Fibroblast of skin of right biceps (primary cell): ENCODE measurements around the gene SPINT2.
A peak's percentile ranks its signal among the peaks of the same experiment; 100 is the strongest.

Source experiments
- DNase-seq: peaks from one replicate; pipeline ENCODE4 v3.0.0-alpha.2; 2013

Gene SPINT2

GRCh38 chr19:38268539-38268938 is 4.2 kb downstream of the SPINT2 start:
- DNase-seq, result no peak

GRCh38 chr19:38270587-38271167 is 6.3 kb downstream of the SPINT2 start:
- peak; percentile 37 for DNase-seq

GRCh38 chr19:38273499-38273898 is 9.1 kb downstream of the SPINT2 start:
- no peak for DNase-seq

- DNase-seq, result no peak
These were observed 10.4 kb downstream of the SPINT2 start for GRCh38 chr19:38274739-38275138.

- no peak for DNase-seq
These were observed 12.7 kb downstream of the SPINT2 start for GRCh38 chr19:38276942-38277517.

GRCh38 chr19:38277549-38277948 is 13.2 kb downstream of the SPINT2 start:
- DNase-seq, result no peak

- DNase-seq, result peak; percentile 77
These were observed 13.8 kb downstream of the SPINT2 start for GRCh38 chr19:38277969-38278680.

- DNase-seq, result no peak
These were observed 14.4 kb downstream of the SPINT2 start for GRCh38 chr19:38278751-38279150.

- DNase-seq, result no peak
These were observed 15.9 kb downstream of the SPINT2 start for GRCh38 chr19:38280030-38280921.

GRCh38 chr19:38281811-38282566 is 17.6 kb downstream of the SPINT2 start:
- DNase-seq, result no peak

- DNase-seq, result no peak
These were observed 18.9 kb downstream of the SPINT2 start for GRCh38 chr19:38283271-38283670.

GRCh38 chr19:38284422-38284821 is 20.0 kb downstream of the SPINT2 start:
- DNase-seq, result no peak

GRCh38 chr19:38285567-38285966 is 21.2 kb downstream of the SPINT2 start:
- DNase-seq, result no peak

GRCh38 chr19:38287604-38288003 is 23.2 kb downstream of the SPINT2 start:
- DNase-seq, result no peak

GRCh38 chr19:38288123-38288855 is 23.9 kb downstream of the SPINT2 start:
- no peak for DNase-seq

- no peak for DNase-seq
These were observed 25.6 kb downstream of the SPINT2 start for GRCh38 chr19:38289955-38290354.

- DNase-seq, result peak; percentile 86
These were observed 26.3 kb downstream of the SPINT2 start for GRCh38 chr19:38290631-38291147.

- DNase-seq, result no peak
These were observed 27.5 kb downstream of the SPINT2 start for GRCh38 chr19:38291855-38292254.

- DNase-seq, result no peak
These were observed 28.9 kb downstream of the SPINT2 start for GRCh38 chr19:38293281-38293680.

- no peak for DNase-seq
These were observed 29.7 kb downstream of the SPINT2 start for GRCh38 chr19:38294090-38294489.

- DNase-seq, result no peak
These were observed 34.7 kb downstream of the SPINT2 start for GRCh38 chr19:38298821-38299680.
